Thyroid gland (tissue), 4 donors: ENCODE data around the gene FKBP14. TPM values are rescaled to one million over a fixed set of nuclear protein-coding genes. Genes with fewer than 3 reads are reported as not detected.

Experiments used
- DNase-seq, 2 donors: peaks; one replicate each; pipeline ENCODE4 v3.0.0-alpha.2; 2019
- H3K27ac ChIP-seq, 3 donors: fragments of 200-600 bp; sonication (generic); 1 replicate in 2 of 3; 2 replicates in 1 of 3; pipeline ENCODE4 v1.5.1; 2016 to 2019; ENCODE audit warnings: mild to moderate bottlenecking in 1 of 3, moderate library complexity in 1 of 3
- H3K27me3 ChIP-seq: fragments of 200-600 bp; sonication (generic); one replicate; pipeline ENCODE4 v1.5.1; 2019
- H3K36me3 ChIP-seq, 2 donors: fragments of 200-600 bp; sonication (generic); one replicate each; pipeline ENCODE4 v1.5.1; 2016 to 2019
- H3K4me1 ChIP-seq, 2 donors: fragments of 200-600 bp; sonication (generic); one replicate each; pipeline ENCODE4 v1.5.1; 2017 to 2019
- H3K4me3 ChIP-seq, 3 donors: fragments of 200-600 bp; sonication (generic); replicated peaks in 1 of 3; 1 replicate in 2 of 3; 2 replicates in 1 of 3; pipeline ENCODE4 v1.5.1; 2016; ENCODE audit warnings: mild to moderate bottlenecking in 1 of 3
- H3K9me3 ChIP-seq: fragments of 200-600 bp; sonication (generic); one replicate; pipeline ENCODE4 v1.5.1; 2017
- POLR2A ChIP-seq, 2 donors: fragments of 450-650 bp; IDR thresholded peaks; one replicate each; pipeline ENCODE4 v1.6.1; 2017; ENCODE audit warnings: antibody characterized with exemption in 2 of 2, mild to moderate bottlenecking in 2 of 2, moderate library complexity in 1 of 2
- WGBS, 2 donors: methylation state at CpG; one replicate each; pipeline ENCODE4 v1.1.5; 2017; 5-methylcytosine and 5-hydroxymethylcytosine counted together
- intact Hi-C: fragments of 100-400 bp; cut with DNase I; formaldehyde crosslinking; loops from one replicate; pipeline ENCODE4 v1.15.1; 2023
- total RNA-seq, 4 donors: library from RNA; depleted of rRNA; stranded (reverse); fragments of >200 nt; gene quantifications; one replicate each; pipeline ENCODE4 v1.2.3, GENCODE V29; 2016
- TF ChIP-seq, protein P1 (sequence below), 6 experiments: fragments of 200-600 bp in 3 of 6; fragments of 450-650 bp in 3 of 6; sonication (generic) in 3 of 6; IDR thresholded peaks; one replicate each; pipeline ENCODE4 v1.5.1; 2016 to 2019; ENCODE audit warnings: antibody characterized with exemption in 6 of 6, mild to moderate bottlenecking in 2 of 6, inconsistent platforms in 1 of 6, moderate library complexity in 1 of 6

The FKBP14 gene
- total RNA-seq, 4 donors from 2014 or later, result 5.2 to 11.7 (median 6.6) TPM

DNA sequence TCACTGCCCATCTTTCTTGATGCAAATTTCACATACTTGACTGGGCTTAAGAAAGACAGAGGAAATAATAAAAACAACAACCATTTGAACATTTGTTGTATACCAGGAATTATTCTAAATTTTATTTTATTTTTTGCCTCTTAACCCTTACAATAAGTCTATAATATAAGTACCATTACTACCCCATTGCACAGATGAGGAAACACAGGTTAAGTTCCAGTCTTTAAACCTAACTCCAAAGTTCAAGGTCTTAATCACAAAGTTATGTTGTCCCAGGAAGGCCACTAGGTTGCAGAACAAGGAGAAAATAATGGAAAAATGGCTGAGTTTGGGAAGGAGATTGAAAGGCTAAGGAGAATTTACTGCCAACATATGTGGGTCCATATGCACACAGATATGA, 3.5 kb downstream of the FKBP14 start:
- Histone ChIP-seq H3K4me1 (peaks cover 16% of the 10 kb centered on the region in 2 donors), H3K27ac (no peak overlapping the region), H3K27me3 (no peaks in the 10 kb centered on the region), H3K4me3 (no peak overlapping the region), H3K9me3 (no peaks in the 10 kb centered on the region), H3K36me3 (no peaks in the 10 kb centered on the region)
- TF ChIP-seq POLR2A (IDR thresholded peaks at IDR 0.05), result no peak
- TF ChIP-seq, protein P1, sequence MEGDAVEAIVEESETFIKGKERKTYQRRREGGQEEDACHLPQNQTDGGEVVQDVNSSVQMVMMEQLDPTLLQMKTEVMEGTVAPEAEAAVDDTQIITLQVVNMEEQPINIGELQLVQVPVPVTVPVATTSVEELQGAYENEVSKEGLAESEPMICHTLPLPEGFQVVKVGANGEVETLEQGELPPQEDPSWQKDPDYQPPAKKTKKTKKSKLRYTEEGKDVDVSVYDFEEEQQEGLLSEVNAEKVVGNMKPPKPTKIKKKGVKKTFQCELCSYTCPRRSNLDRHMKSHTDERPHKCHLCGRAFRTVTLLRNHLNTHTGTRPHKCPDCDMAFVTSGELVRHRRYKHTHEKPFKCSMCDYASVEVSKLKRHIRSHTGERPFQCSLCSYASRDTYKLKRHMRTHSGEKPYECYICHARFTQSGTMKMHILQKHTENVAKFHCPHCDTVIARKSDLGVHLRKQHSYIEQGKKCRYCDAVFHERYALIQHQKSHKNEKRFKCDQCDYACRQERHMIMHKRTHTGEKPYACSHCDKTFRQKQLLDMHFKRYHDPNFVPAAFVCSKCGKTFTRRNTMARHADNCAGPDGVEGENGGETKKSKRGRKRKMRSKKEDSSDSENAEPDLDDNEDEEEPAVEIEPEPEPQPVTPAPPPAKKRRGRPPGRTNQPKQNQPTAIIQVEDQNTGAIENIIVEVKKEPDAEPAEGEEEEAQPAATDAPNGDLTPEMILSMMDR (IDR thresholded peaks at IDR 0.05), result no peak
- no peak for DNase-seq
- intact Hi-C loops, result loop anchor here (10.0 kb wide), 1 partner anchor 112 kb away; the partner anchor contains the start of gene MTURN

DNA sequence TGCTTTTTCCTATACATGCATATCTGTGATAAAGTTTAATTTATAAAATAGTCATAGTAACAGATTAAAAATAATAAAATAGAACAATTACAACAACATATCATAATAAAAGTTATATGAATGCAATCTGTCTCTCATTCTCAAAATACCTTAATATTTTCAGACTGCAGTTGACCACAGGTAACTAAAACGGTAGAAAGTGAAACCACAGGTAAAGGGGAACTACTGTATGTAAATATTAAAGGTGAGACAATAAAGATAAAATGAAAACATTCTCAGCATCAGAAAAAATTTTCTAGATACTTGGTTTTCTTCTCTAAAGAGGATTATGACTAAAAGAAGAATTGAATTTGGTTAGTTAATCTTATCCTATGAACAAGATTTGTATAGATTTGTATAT, 6.0 kb downstream of the FKBP14 start:
- TF ChIP-seq, protein P1 (IDR thresholded peaks at IDR 0.05), result no peak
- TF ChIP-seq POLR2A (IDR thresholded peaks at IDR 0.05), result no peak
- WGBS, 2 donors, result 81 to 82% methylated on average over 1 of the region's 1 CpG
- Histone ChIP-seq H3K9me3 (no peaks in the 10 kb centered on the region), H3K4me1 (peaks cover 4 to 11% of the 10 kb centered on the region in 2 donors), H3K4me3 (no peak overlapping the region), H3K27ac (no peak overlapping the region), H3K36me3 (no peaks in the 10 kb centered on the region), H3K27me3 (no peaks in the 10 kb centered on the region)
- intact Hi-C loops, result loop anchor here (10.0 kb wide), 1 partner anchor 114 kb away; the partner anchor contains the start of gene MTURN
- no peak for DNase-seq

DNA sequence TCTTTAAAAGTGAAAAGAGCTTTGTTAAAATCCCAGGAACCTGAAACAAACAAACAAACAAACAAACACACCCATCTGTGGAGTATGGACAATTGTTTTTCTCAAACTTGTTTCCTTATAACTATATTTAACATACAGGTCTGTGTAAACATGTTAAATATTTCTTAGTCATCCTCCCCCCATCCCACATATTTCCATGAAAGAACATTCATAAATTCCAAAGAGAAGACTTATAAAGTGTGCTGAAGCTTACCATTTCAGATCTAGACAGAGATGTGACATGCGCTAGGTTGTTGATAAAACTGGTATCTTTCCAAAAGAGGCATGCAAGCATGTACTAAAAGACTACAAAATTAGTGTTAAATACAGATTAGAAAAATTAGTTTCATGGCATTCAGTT, 6.5 kb downstream of the FKBP14 start:
- Histone ChIP-seq H3K27ac (no peak overlapping the region), H3K4me1 (peaks cover 0 to 6% of the 10 kb centered on the region in 2 donors), H3K27me3 (no peaks in the 10 kb centered on the region), H3K36me3 (no peaks in the 10 kb centered on the region), H3K4me3 (no peak overlapping the region), H3K9me3 (no peaks in the 10 kb centered on the region)
- WGBS, 2 donors, result 98 to 100% methylated on average over 1 of the region's 1 CpG
- TF ChIP-seq, protein P1 (IDR thresholded peaks at IDR 0.05), result no peak
- TF ChIP-seq POLR2A (IDR thresholded peaks at IDR 0.05), result no peak
- intact Hi-C loops, result loop anchor here (10.0 kb wide), 1 partner anchor 115 kb away; the partner anchor contains the start of gene MTURN
- no peak for DNase-seq

DNA sequence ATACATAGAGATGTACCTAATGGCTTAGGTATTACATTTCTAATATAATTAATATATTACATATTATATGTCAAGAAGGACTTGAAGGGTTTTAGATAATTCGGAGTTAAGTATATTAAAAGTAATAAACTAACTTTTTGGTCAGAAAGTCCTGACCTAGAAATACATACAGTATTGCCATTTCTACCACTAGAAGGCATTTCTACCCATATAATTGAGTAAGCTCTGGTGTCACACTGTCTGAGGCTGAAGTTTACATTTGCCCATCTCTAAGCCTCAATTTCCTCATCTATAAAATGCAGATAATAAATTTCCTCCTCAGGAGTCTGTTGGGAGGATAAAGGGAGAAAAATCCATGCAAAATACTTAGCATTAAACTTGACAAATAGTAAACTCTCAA, 7.1 kb downstream of the FKBP14 start:
- no peaks in the 10 kb centered on the region for H3K36me3 ChIP-seq
- no peak for DNase-seq
- intact Hi-C loops, result no loop called here
- no peak overlapping the region for H3K4me3 ChIP-seq
- WGBS, 2 donors, result 92 to 93% methylated on average over 1 of the region's 1 CpG
- TF ChIP-seq, protein P1 (IDR thresholded peaks at IDR 0.05), result no peak
- no peak for TF ChIP-seq POLR2A (IDR thresholded peaks at IDR 0.05)
- H3K27ac ChIP-seq, result no peak overlapping the region
- H3K4me1 ChIP-seq, result no peaks in the 10 kb centered on the region
- no peaks in the 10 kb centered on the region for H3K9me3 ChIP-seq
- H3K27me3 ChIP-seq, result no peaks in the 10 kb centered on the region

DNA sequence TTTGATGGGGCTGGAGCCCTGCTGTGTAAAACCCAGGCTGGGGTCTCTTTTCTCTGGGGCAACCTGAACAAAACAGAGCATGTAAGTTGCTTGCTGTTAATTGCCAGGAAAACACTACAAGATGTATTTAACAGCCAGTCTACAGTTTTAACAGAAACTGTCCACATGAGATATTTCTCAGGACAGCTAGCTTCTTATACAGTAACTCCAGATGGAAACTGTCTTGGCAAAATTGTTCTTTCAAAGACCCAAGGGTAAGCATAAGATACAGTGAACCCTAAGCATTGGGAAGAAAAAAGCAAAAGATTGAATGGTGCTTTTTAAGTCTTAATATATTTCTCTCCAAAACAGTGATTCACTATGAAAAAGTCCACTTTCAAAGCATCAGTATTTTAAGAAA, 8.1 kb downstream of the FKBP14 start:
- peaks cover 0 to 5% of the 10 kb centered on the region in 2 donors for H3K36me3 ChIP-seq
- no peak for DNase-seq
- H3K9me3 ChIP-seq, result no peaks in the 10 kb centered on the region
- no peak overlapping the region for H3K27ac ChIP-seq
- no peak overlapping the region for H3K4me3 ChIP-seq
- intact Hi-C loops, result no loop called here
- TF ChIP-seq POLR2A (IDR thresholded peaks at IDR 0.05), result no peak
- TF ChIP-seq, protein P1 (IDR thresholded peaks at IDR 0.05), result no peak
- H3K4me1 ChIP-seq, result no peaks in the 10 kb centered on the region
- no peaks in the 10 kb centered on the region for H3K27me3 ChIP-seq
